Measurements from ENCODE around the gene APBB3.

Gene APBB3

GRCh38 chr5:140551872-140552271 lies 12.5 kb downstream of the APBB3 start:
- DNase-seq: no peak

GRCh38 chr5:140550147-140551079 lies 14.0 kb downstream of the APBB3 start:
- DNase-seq: no peak

- DNase-seq: peak; percentile 80 to 86
Measured at GRCh38 chr5:140549237-140550144, 14.9 kb downstream of the APBB3 start.

- DNase-seq: no peak
Measured at GRCh38 chr5:140548791-140549190, 15.6 kb downstream of the APBB3 start.

GRCh38 chr5:140548300-140548688 lies 16.1 kb downstream of the APBB3 start:
- no peak for DNase-seq

- DNase-seq: peak; percentile 94 to 96
Measured at GRCh38 chr5:140547508-140548299, 16.7 kb downstream of the APBB3 start, which contains the start of gene EIF4EBP3. Gene EIF4EBP3 (plus strand): TSS chr5:140547662. CDS start chr5:140547738, 76 bp downstream.

GRCh38 chr5:140546851-140547507 lies 17.4 kb downstream of the APBB3 start:
- peak in 1 of 2 donors; percentile 33 for DNase-seq

- DNase-seq: no peak
Measured at GRCh38 chr5:140545606-140546005, 18.8 kb downstream of the APBB3 start.

- no peak for DNase-seq
Measured at GRCh38 chr5:140544986-140545385, 19.4 kb downstream of the APBB3 start.

- DNase-seq: no peak
Measured at GRCh38 chr5:140542972-140543371, 21.4 kb downstream of the APBB3 start.

GRCh38 chr5:140540227-140540626 lies 24.2 kb downstream of the APBB3 start:
- no peak for DNase-seq

- no peak for DNase-seq
Measured at GRCh38 chr5:140524003-140524402, 40.4 kb downstream of the APBB3 start.

GRCh38 chr5:140513124-140513523 lies 51.3 kb downstream of the APBB3 start:
- no peak for DNase-seq

- no peak for DNase-seq
Measured at GRCh38 chr5:140509898-140510297, 54.5 kb downstream of the APBB3 start.

All from inflammatory macrophage (primary cell).